A673 (cell line): ENCODE data around the gene IL34.

Experiments
- CTCF ChIP-seq: fragments of 300-800, 200-600 bp; sonication (generic); conservative IDR thresholded peaks from 2 replicates; pipeline ENCODE4 v1.5.1; 2017; ENCODE audit warnings: low read depth, mild to moderate bottlenecking, antibody characterized with exemption, low read length, moderate library complexity, mixed read lengths
- EZH2 ChIP-seq: fragments of 200-600 bp; sonication (generic); IDR thresholded peaks from 2 replicates; pipeline ENCODE4 v1.6.1; 2017; ENCODE audit warnings: borderline replicate concordance, low read depth, mild to moderate bottlenecking, mixed read lengths, antibody characterized with exemption, low read length; ENCODE audit not compliant: poor library complexity, severe bottlenecking

GRCh38 chr16:70656712-70657263, 10.4 kb downstream of the IL34 start:
- TF ChIP-seq EZH2 = no peak
- TF ChIP-seq CTCF = no peak
